HG03432 (cell line): ENCODE measurements around the gene EFCAB6.
"Not testable (repeated sequence)": the region's sequence is repeated elsewhere in the genome, so short reads cannot be mapped to it uniquely, and the experiment has no call there.

Source experiments
- ATAC-seq: cut with Tn5 transposase; IDR thresholded peaks from one replicate; pipeline ENCODE4 v1.9.1; 2021; ENCODE audit warnings: mild to moderate bottlenecking, moderate library complexity; ENCODE audit not compliant: unreplicated experiment

Gene EFCAB6

GRCh38 chr22:43723816-43724215 lies 88.3 kb downstream of the EFCAB6 start:
- no peak for ATAC-seq

GRCh38 chr22:43722444-43722843 lies 89.7 kb downstream of the EFCAB6 start:
- no peak for ATAC-seq

GRCh38 chr22:43720716-43721115 lies 91.4 kb downstream of the EFCAB6 start:
- no peak for ATAC-seq

- no peak for ATAC-seq
Observed at GRCh38 chr22:43714104-43714503, 98.0 kb downstream of the EFCAB6 start.

GRCh38 chr22:43711681-43712080 lies 100.4 kb downstream of the EFCAB6 start:
- ATAC-seq: no peak

- ATAC-seq: no peak
Observed at GRCh38 chr22:43707648-43708047, 104.5 kb downstream of the EFCAB6 start.

- ATAC-seq: no peak
Observed at GRCh38 chr22:43706571-43707328, 105.4 kb downstream of the EFCAB6 start.

GRCh38 chr22:43706151-43706550 lies 106.0 kb downstream of the EFCAB6 start:
- no peak for ATAC-seq

GRCh38 chr22:43704051-43704450 lies 108.1 kb downstream of the EFCAB6 start:
- ATAC-seq: no peak

GRCh38 chr22:43698403-43698802 lies 113.7 kb downstream of the EFCAB6 start:
- ATAC-seq: no peak

GRCh38 chr22:43697894-43698293 lies 114.2 kb downstream of the EFCAB6 start:
- ATAC-seq: no peak

- ATAC-seq: no peak
Observed at GRCh38 chr22:43693249-43693648, 118.9 kb downstream of the EFCAB6 start.

- no peak for ATAC-seq
Observed at GRCh38 chr22:43689356-43689755, 122.7 kb downstream of the EFCAB6 start.

- no peak for ATAC-seq
Observed at GRCh38 chr22:43682851-43683250, 129.3 kb downstream of the EFCAB6 start.

- ATAC-seq: no peak
Observed at GRCh38 chr22:43681731-43682360, 130.3 kb downstream of the EFCAB6 start.

GRCh38 chr22:43670513-43670912 lies 141.6 kb downstream of the EFCAB6 start:
- no peak for ATAC-seq

- no peak for ATAC-seq
Observed at GRCh38 chr22:43669190-43669589, 142.9 kb downstream of the EFCAB6 start.

- ATAC-seq: no peak
Observed at GRCh38 chr22:43667656-43668055, 144.4 kb downstream of the EFCAB6 start.

- ATAC-seq: no peak
Observed at GRCh38 chr22:43666457-43666856, 145.6 kb downstream of the EFCAB6 start.

- no peak for ATAC-seq
Observed at GRCh38 chr22:43658823-43659222, 153.3 kb downstream of the EFCAB6 start.

- ATAC-seq: not testable (repeated sequence)
Observed at GRCh38 chr22:43656581-43656980, 155.5 kb downstream of the EFCAB6 start.

- ATAC-seq: no peak
Observed at GRCh38 chr22:43654271-43654670, 157.8 kb downstream of the EFCAB6 start.

GRCh38 chr22:43652845-43653244 lies 159.3 kb downstream of the EFCAB6 start:
- no peak for ATAC-seq
